ENCODE results near the gene VAT1.
"Not testable (repeated sequence)": the region's sequence is repeated elsewhere in the genome, so short reads cannot be mapped to it uniquely, and the experiment has no call there.

The VAT1 gene

GRCh38 chr17:42993913-42994312, 28.3 kb downstream of the VAT1 start:
- not testable (repeated sequence) for H3K4me1 ChIP-seq (ENCODE audit: control insufficient read depth, insufficient read depth, low read length); H3K4me3 ChIP-seq (ENCODE audit: low read length); H3K9me3 ChIP-seq (ENCODE audit: control insufficient read depth, low read length); H3K9ac ChIP-seq (ENCODE audit: low read length); H3K27me3 ChIP-seq (ENCODE audit: control insufficient read depth, insufficient read depth, low read length)
- H3K36me3 ChIP-seq (ENCODE audit: control insufficient read depth, insufficient read depth, low read length) = peaks cover 17% of the 10 kb centered on the region

GRCh38 chr17:42992872-42993271, 29.3 kb downstream of the VAT1 start:
- Histone ChIP-seq H3K4me3 (ENCODE audit: low read length) (no peak overlapping the region), H3K27me3 (ENCODE audit: control insufficient read depth, insufficient read depth, low read length) (no peaks in the 10 kb centered on the region), H3K4me1 (ENCODE audit: control insufficient read depth, insufficient read depth, low read length) (no peaks in the 10 kb centered on the region), H3K9me3 (ENCODE audit: control insufficient read depth, low read length) (no peaks in the 10 kb centered on the region), H3K36me3 (ENCODE audit: control insufficient read depth, insufficient read depth, low read length) (peaks cover 22% of the 10 kb centered on the region), H3K9ac (ENCODE audit: low read length) (no peak overlapping the region)

- no peaks in the 10 kb centered on the region for H3K4me1 ChIP-seq (ENCODE audit: control insufficient read depth, insufficient read depth, low read length)
- H3K27me3 ChIP-seq (ENCODE audit: control insufficient read depth, insufficient read depth, low read length) = no peaks in the 10 kb centered on the region
- H3K36me3 ChIP-seq (ENCODE audit: control insufficient read depth, insufficient read depth, low read length) = peaks cover 22% of the 10 kb centered on the region
- H3K9ac ChIP-seq (ENCODE audit: low read length) = no peak overlapping the region
- H3K9me3 ChIP-seq (ENCODE audit: control insufficient read depth, low read length) = no peaks in the 10 kb centered on the region
- H3K4me3 ChIP-seq (ENCODE audit: low read length) = no peak overlapping the region
Measured at GRCh38 chr17:42991471-42991870, 30.7 kb downstream of the VAT1 start.

GRCh38 chr17:42989726-42990652, 32.2 kb downstream of the VAT1 start:
- Histone ChIP-seq H3K9ac (ENCODE audit: low read length) (no peak overlapping the region), H3K4me1 (ENCODE audit: control insufficient read depth, insufficient read depth, low read length) (peaks cover 3% of the 10 kb centered on the region), H3K4me3 (ENCODE audit: low read length) (no peak overlapping the region), H3K9me3 (ENCODE audit: control insufficient read depth, low read length) (no peaks in the 10 kb centered on the region), H3K36me3 (ENCODE audit: control insufficient read depth, insufficient read depth, low read length) (peaks cover 25% of the 10 kb centered on the region), H3K27me3 (ENCODE audit: control insufficient read depth, insufficient read depth, low read length) (no peaks in the 10 kb centered on the region)

GRCh38 chr17:42989141-42989540, 33.0 kb downstream of the VAT1 start:
- Histone ChIP-seq H3K36me3 (ENCODE audit: control insufficient read depth, insufficient read depth, low read length) (peaks cover 25% of the 10 kb centered on the region), H3K4me3 (ENCODE audit: low read length) (no peak overlapping the region), H3K9ac (ENCODE audit: low read length) (no peak overlapping the region), H3K27me3 (ENCODE audit: control insufficient read depth, insufficient read depth, low read length) (no peaks in the 10 kb centered on the region), H3K4me1 (ENCODE audit: control insufficient read depth, insufficient read depth, low read length) (peaks cover 10% of the 10 kb centered on the region), H3K9me3 (ENCODE audit: control insufficient read depth, low read length) (no peaks in the 10 kb centered on the region)

- H3K36me3 ChIP-seq (ENCODE audit: control insufficient read depth, insufficient read depth, low read length) = peaks cover 14% of the 10 kb centered on the region
- peaks cover 20% of the 10 kb centered on the region for H3K4me1 ChIP-seq (ENCODE audit: control insufficient read depth, insufficient read depth, low read length)
- H3K27me3 ChIP-seq (ENCODE audit: control insufficient read depth, insufficient read depth, low read length) = no peaks in the 10 kb centered on the region
- H3K9me3 ChIP-seq (ENCODE audit: control insufficient read depth, low read length) = no peaks in the 10 kb centered on the region
- no peak overlapping the region for H3K4me3 ChIP-seq (ENCODE audit: low read length)
- peak overlapping the region; percentile 13 for H3K9ac ChIP-seq (ENCODE audit: low read length)
Measured at GRCh38 chr17:42985225-42985624, 37.0 kb downstream of the VAT1 start.

- H3K9ac ChIP-seq (ENCODE audit: low read length) = no peak overlapping the region
- no peak overlapping the region for H3K4me3 ChIP-seq (ENCODE audit: low read length)
- no peaks in the 10 kb centered on the region for H3K27me3 ChIP-seq (ENCODE audit: control insufficient read depth, insufficient read depth, low read length)
- H3K9me3 ChIP-seq (ENCODE audit: control insufficient read depth, low read length) = no peaks in the 10 kb centered on the region
- peaks cover 3% of the 10 kb centered on the region for H3K36me3 ChIP-seq (ENCODE audit: control insufficient read depth, insufficient read depth, low read length)
- H3K4me1 ChIP-seq (ENCODE audit: control insufficient read depth, insufficient read depth, low read length) = peaks cover 27% of the 10 kb centered on the region
Measured at GRCh38 chr17:42982266-42982665, 39.9 kb downstream of the VAT1 start.

- Histone ChIP-seq H3K9me3 (ENCODE audit: control insufficient read depth, low read length) (no peaks in the 10 kb centered on the region), H3K36me3 (ENCODE audit: control insufficient read depth, insufficient read depth, low read length) (peaks cover under 1% of the 10 kb centered on the region), H3K4me1 (ENCODE audit: control insufficient read depth, insufficient read depth, low read length) (peaks cover 27% of the 10 kb centered on the region), H3K27me3 (ENCODE audit: control insufficient read depth, insufficient read depth, low read length) (no peaks in the 10 kb centered on the region), H3K9ac (ENCODE audit: low read length) (peak overlapping the region; percentile 73), H3K4me3 (ENCODE audit: low read length) (peak overlapping the region; percentile 80)
Measured at GRCh38 chr17:42980766-42981397, 41.3 kb downstream of the VAT1 start.

- Histone ChIP-seq H3K4me3 (ENCODE audit: low read length) (peak within 1 kb of the TSS; percentile 80), H3K36me3 (ENCODE audit: control insufficient read depth, insufficient read depth, low read length) (no peaks in the 10 kb centered on the region), H3K4me1 (ENCODE audit: control insufficient read depth, insufficient read depth, low read length) (peaks cover 27% of the 10 kb centered on the region), H3K9me3 (ENCODE audit: control insufficient read depth, low read length) (no peaks in the 10 kb centered on the region), H3K9ac (ENCODE audit: low read length) (peak within 1 kb of the TSS; percentile 73), H3K27me3 (ENCODE audit: control insufficient read depth, insufficient read depth, low read length) (no peaks in the 10 kb centered on the region)
Measured at GRCh38 chr17:42980274-42980765, 41.9 kb downstream of the VAT1 start, which contains the start of gene RUNDC1. Gene RUNDC1 (plus strand): TSS chr17:42980565. CDS start chr17:42980577, 12 bp downstream.

- no peaks in the 10 kb centered on the region for H3K36me3 ChIP-seq (ENCODE audit: control insufficient read depth, insufficient read depth, low read length)
- no peaks in the 10 kb centered on the region for H3K9me3 ChIP-seq (ENCODE audit: control insufficient read depth, low read length)
- H3K27me3 ChIP-seq (ENCODE audit: control insufficient read depth, insufficient read depth, low read length) = no peaks in the 10 kb centered on the region
- H3K4me3 ChIP-seq (ENCODE audit: low read length) = peak within 1 kb of the TSS; percentile 80
- peaks cover 21% of the 10 kb centered on the region for H3K4me1 ChIP-seq (ENCODE audit: control insufficient read depth, insufficient read depth, low read length)
- peak within 1 kb of the TSS; percentile 73 for H3K9ac ChIP-seq (ENCODE audit: low read length)
Measured at GRCh38 chr17:42979511-42980273, 42.5 kb downstream of the VAT1 start, which contains the start of gene PTGES3L. Gene PTGES3L (minus strand): TSS chr17:42980080. CDS start chr17:42980053, 27 bp downstream.

GRCh38 chr17:42975701-42976100, 46.5 kb downstream of the VAT1 start:
- not testable (repeated sequence) for H3K4me1 ChIP-seq (ENCODE audit: control insufficient read depth, insufficient read depth, low read length); H3K9ac ChIP-seq (ENCODE audit: low read length); H3K27me3 ChIP-seq (ENCODE audit: control insufficient read depth, insufficient read depth, low read length); H3K4me3 ChIP-seq (ENCODE audit: low read length); H3K9me3 ChIP-seq (ENCODE audit: control insufficient read depth, low read length); H3K36me3 ChIP-seq (ENCODE audit: control insufficient read depth, insufficient read depth, low read length)
